ENCODE data around the gene ZFP91. TPM values are rescaled to one million over a fixed set of nuclear protein-coding genes. Genes with fewer than 3 reads are reported as not detected.

The ZFP91 gene
- total and polyA plus RNA-seq, 7 donors = 27.8 to 94.1 (median 68.4) TPM

DNA sequence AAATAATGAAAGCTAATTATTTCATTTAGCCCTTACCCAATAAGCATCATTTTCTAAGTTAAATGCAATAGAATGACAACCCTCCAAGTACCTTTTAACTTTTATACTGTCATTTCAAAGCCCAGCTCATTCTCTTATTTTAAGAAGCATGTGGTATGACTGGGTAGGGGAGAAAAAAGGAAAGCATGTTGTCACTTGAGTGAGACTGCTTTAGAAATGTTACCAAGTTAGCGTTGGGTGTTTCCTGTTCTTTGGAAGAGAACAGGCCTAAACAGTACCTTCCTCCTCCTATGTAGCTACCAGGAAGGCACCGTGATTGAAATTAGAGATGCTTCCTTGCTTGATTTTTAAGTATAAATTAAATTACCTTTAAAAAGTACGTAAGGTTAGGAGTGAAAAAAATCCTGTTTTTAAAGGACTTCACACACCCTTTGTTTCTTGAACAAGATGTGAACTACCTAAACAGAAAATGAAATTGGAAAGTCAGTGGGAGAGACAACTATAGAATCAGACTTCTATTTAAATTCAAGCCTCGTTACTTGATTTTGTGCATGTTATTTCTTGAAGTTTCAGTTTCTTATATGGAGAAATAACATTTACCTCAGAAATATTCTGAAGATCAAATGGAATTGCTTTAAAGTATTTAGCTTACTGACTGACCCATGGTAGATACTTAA is 42.9 kb downstream of the ZFP91 start:
- Histone ChIP-seq H3K9me3 (no peaks in the 10 kb centered on the region), H3K4me1 (peaks cover 10% of the 10 kb centered on the region), H3K27ac (no peak overlapping the region), H3K36me3 (ENCODE audit: insufficient read depth in 1 of 2, low read depth in 1 of 2) (peaks cover 4 to 87% of the 10 kb centered on the region in 2 donors), H3K4me3 (no peak overlapping the region), H3K27me3 (ENCODE audit: insufficient read depth in 3 of 3, low read length in 2 of 3) (no peaks in the 10 kb centered on the region)
- TF ChIP-seq CTCF (IDR thresholded peaks at IDR 0.05) = no peak
- ATAC-seq (no peak), DNase-seq (no peak)
- intact Hi-C loops (cut with DNase I) = loop anchor here in 1 of 2 donors (1.0 kb wide), 1 partner anchor 11 kb away; no protein-coding TSS in a partner anchor
- 88 to 93% (median 90%) methylated on average over 4 of the region's 4 CpGs for WGBS, 3 donors

DNA sequence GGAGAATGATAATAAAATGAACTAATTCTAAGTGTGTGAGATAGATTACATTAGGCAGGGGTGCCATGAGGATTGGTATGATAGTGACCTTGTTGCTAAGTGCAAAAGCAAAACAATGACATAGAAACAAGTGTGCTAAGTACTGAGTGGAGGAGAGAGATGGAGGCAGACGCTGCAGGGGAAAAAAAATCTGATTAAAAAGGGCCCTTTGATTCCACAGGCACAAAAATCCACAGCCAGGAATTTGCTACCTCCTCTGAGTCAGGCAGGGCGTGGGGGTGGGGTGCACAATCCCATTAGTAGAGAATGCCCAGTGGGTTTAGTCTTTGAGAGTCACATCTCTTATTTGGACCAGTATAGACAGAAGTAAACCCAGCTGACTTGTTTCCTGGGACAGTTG is 43.5 kb downstream of the ZFP91 start, which contains the start of gene CNTF:
TSS of gene CNTF (plus strand) at position 322 of the 400 bp plus-strand sequence. CDS start 88 bp downstream, outside the sequence.
- Histone ChIP-seq H3K4me1 (peaks cover 15% of the 10 kb centered on the region), H3K36me3 (ENCODE audit: insufficient read depth in 1 of 2, low read depth in 1 of 2) (peaks cover 4 to 82% of the 10 kb centered on the region in 2 donors), H3K9me3 (no peaks in the 10 kb centered on the region), H3K4me3 (no peak within 1 kb of the TSS), H3K27me3 (ENCODE audit: insufficient read depth in 3 of 3, low read length in 2 of 3) (no peaks in the 10 kb centered on the region), H3K27ac (no peak within 1 kb of the TSS)
- ATAC-seq = no peak
- WGBS, 3 donors = 59 to 65% (median 63%) methylated on average over 2 of the region's 2 CpGs
- DNase-seq = no peak
- no peak for TF ChIP-seq CTCF (IDR thresholded peaks at IDR 0.05)
- intact Hi-C loops (cut with DNase I) = no loop called here

- H3K27me3 ChIP-seq (ENCODE audit: insufficient read depth in 3 of 3, low read length in 2 of 3) = no peaks in the 10 kb centered on the region
- H3K27ac ChIP-seq = no peak overlapping the region
- ATAC-seq = peak in 3 of 4 donors; percentile 30 to 46 (median 36)
Observed at GRCh38 chr11:58625086-58625485, 46.2 kb downstream of the ZFP91 start.

GRCh38 chr11:58625826-58626460 is 47.1 kb downstream of the ZFP91 start:
- Histone ChIP-seq H3K27ac (no peak overlapping the region), H3K36me3 (ENCODE audit: insufficient read depth in 1 of 2, low read depth in 1 of 2) (peaks cover 0 to 46% of the 10 kb centered on the region in 2 donors), H3K4me1 (peaks cover 19% of the 10 kb centered on the region), H3K4me3 (no peak overlapping the region), H3K27me3 (ENCODE audit: insufficient read depth in 3 of 3, low read length in 2 of 3) (no peaks in the 10 kb centered on the region), H3K9me3 (no peaks in the 10 kb centered on the region)
- DNase-seq = no peak
- ATAC-seq = peak in 1 of 4 donors; percentile 23
- WGBS, 3 donors = 80 to 95% (median 82%) methylated on average over 4 of the region's 4 CpGs
- intact Hi-C loops (cut with DNase I) = loop anchor here (5.0 kb wide), 1 partner anchor 49 kb away; the partner anchor contains the start of genes LPXN (in 2 of the 2) and ZFP91 (in 2 of the 2)
- no peak for TF ChIP-seq CTCF (IDR thresholded peaks at IDR 0.05)

More at GRCh38 chr11:58625086-58625485, 46.2 kb downstream of the ZFP91 start:
- no peak for TF ChIP-seq CTCF (IDR thresholded peaks at IDR 0.05)
- Histone ChIP-seq H3K4me3 (no peak overlapping the region), H3K4me1 (peaks cover 19% of the 10 kb centered on the region), H3K36me3 (ENCODE audit: insufficient read depth in 1 of 2, low read depth in 1 of 2) (peaks cover 0 to 55% of the 10 kb centered on the region in 2 donors), H3K9me3 (no peaks in the 10 kb centered on the region)
- 34 to 51% (median 39%) methylated on average over 4 of the region's 4 CpGs for WGBS, 3 donors
- DNase-seq = no peak
- intact Hi-C loops (cut with DNase I) = loop anchor here (5.0 kb wide), 1 partner anchor 48 kb away; the partner anchor contains the start of genes LPXN (in 2 of the 2) and ZFP91 (in 2 of the 2)

Measured in psoas muscle (tissue), 8 donors.